Skeletal muscle cell (primary cell): ENCODE results near the gene GAP43.

ENCODE experiments used
- DNase-seq: peaks from one replicate; pipeline ENCODE4 v3.0.0-alpha.2; 2010; ENCODE audit warnings: low read depth
- H3K4me3 ChIP-seq: 2 replicates; pipeline ENCODE4 v1.5.1; 2011; ENCODE audit warnings: low read depth, mild to moderate bottlenecking, control low read depth, low read length, moderate library complexity

Gene GAP43, protein sequence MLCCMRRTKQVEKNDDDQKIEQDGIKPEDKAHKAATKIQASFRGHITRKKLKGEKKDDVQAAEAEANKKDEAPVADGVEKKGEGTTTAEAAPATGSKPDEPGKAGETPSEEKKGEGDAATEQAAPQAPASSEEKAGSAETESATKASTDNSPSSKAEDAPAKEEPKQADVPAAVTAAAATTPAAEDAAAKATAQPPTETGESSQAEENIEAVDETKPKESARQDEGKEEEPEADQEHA

DNA sequence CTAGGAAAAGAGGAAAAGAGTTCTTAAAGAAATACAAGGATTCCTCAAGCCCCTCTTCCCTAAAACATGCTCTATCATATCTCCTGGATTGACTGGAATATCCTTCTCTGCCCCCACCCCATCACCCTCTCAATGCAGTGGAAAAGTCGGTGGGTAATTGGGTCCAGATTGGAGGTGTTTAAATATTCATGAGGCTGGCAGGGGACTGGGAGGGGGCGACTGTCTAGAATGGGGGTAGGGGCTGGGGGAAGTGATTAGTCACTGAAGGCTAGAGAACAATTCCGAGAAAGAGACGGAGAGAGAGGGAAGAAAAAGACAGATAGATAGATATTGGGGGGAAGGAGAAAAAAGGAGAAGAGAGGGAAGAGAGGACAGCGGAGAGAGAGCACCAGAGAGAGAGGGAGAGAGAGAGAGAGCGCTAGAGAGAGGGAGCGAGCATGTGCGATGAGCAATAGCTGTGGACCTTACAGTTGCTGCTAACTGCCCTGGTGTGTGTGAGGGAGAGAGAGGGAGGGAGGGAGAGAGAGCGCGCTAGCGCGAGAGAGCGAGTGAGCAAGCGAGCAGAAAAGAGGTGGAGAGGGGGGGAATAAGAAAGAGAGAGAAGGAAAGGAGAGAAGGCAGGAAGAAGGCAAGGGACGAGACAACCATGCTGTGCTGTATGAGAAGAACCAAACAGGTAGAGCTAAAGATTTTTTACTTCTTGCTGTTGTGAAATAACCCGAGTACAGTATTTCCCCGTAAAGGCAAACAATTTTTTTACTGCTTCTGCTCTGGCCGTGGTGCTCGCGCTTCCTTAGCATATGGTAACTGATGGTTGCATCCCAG is at the start of gene GAP43:
Gene GAP43 (plus strand): TSS at position 467 of the 825 bp plus-strand sequence. CDS start 180 bp downstream, at position 647.
- DNase-seq: peak; percentile 71
- H3K4me3 ChIP-seq: peak within 1 kb of the TSS; percentile 47

DNA sequence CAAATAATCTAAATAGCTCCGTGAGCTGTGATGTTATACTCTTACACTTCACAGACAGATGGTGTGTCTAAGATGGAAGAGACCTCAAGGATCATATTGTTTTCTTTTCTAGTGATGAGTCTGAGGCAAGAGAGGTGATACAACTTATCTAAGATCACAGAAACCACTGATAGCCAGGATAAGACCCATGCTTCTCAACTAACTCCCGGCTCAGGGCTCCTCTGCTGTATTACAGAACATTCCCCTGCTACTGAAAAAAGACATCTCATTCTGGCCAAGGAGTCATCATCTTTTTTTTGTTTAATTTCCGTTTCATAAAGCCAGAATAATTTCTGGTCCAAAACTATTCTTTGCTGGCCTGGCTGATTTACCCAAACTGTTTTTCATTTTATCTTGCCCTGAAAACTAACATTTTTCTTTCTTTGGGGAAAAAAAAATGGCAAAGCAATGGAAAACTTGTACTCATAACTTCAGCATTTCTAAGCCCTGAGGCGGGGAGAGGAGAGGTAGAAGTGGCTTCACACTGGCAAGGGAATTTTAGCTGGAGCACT is 46.9 kb upstream of the GAP43 start:
- no peak overlapping the region for H3K4me3 ChIP-seq
- DNase-seq: no peak

DNA sequence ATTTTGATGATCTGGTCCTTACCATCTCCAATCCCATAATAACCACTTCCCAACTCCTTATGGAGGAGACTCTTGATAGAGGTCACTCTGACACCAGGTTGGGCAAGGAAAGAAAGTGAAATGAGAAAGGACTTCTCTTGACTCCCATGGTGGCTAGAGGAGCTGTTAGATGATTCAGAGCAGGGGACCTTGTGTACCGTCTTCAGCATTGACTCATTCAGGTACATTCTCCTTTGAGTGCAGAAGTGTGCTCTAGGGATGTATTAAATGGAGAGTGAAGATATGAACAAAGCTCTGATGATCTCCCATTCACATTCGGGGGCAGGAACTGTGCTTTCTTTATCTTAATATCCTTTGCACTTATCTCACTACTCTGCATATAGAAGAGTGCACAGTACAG is 46.3 kb upstream of the GAP43 start:
- DNase-seq: no peak
- no peak overlapping the region for H3K4me3 ChIP-seq

DNA sequence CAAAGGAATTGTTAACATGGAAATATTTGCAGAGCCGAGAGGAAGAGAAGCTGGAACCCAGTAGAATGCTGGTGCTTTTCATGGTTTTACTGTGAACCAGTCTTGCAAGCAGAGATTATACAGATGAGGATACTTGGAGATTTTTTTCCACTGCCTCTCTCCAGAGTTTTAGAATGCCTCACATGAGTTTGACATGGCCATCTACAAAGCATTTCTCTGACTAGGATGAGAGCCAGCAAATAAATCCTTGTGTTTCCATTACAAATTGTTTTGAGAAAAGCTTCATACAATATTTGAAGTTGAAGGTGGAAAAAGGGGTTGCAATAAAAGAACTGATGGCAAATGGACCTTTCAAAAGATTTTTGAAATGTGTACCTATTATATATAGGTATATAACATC is 45.0 kb upstream of the GAP43 start:
- no peak overlapping the region for H3K4me3 ChIP-seq
- DNase-seq: no peak

DNA sequence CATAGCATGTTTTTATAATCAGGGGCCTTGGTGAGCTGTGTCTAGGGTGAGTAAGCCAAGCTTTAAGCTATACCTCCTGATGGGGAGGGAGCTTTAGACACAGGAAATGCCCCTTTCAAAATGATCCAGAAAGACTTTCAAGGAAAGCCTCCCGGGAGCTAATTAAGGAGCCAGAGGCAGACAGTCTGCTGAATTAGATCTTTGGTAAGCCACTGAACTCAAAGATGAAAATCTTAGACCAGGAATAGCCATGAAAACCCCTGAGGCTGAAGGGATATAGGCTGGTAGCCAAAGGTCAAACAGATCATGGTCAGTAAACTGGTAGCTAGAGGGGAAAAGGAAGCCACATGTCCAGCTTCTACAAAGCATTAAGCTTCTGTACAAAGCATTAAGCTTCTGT is 42.7 kb upstream of the GAP43 start:
- peak; percentile 18 for DNase-seq
- H3K4me3 ChIP-seq: no peak overlapping the region

DNA sequence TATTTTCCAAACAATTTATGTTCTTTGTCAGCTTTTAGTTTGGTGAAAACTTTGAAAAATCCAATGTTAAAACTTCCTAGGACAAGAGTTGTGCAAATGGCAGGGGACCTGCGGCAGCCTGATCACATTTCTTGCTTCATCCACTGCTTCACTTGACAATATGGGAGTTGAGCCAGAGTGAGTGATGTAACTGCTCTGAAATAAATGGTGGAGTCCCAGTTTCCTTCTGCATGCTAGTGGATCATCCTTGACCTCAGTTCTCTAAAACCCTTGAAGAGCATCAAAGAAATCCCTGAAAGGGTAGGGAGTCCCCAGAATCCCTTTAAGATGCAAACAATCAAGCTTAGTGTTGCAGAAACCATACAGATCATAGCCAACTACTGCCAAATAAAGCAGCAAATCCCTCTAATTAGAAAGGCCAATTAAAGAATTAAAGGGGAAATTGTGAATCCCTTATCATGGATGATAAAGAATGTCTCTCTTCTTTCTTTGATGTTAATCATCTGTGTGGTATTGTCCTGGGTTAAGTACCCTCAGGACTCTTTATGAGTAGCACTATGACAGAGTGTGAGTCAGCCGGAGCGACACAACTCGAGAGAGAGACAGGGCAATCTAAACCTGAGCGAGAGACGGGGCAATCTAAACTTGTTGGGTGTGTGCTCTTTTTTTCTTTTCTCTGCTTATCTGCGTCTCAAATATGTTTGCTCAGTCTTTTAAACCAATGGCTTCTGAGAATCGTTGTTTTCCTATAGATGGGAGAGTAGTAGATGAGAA is 41.8 kb upstream of the GAP43 start:
- peak; percentile 67 for DNase-seq
- H3K4me3 ChIP-seq: no peak overlapping the region

DNA sequence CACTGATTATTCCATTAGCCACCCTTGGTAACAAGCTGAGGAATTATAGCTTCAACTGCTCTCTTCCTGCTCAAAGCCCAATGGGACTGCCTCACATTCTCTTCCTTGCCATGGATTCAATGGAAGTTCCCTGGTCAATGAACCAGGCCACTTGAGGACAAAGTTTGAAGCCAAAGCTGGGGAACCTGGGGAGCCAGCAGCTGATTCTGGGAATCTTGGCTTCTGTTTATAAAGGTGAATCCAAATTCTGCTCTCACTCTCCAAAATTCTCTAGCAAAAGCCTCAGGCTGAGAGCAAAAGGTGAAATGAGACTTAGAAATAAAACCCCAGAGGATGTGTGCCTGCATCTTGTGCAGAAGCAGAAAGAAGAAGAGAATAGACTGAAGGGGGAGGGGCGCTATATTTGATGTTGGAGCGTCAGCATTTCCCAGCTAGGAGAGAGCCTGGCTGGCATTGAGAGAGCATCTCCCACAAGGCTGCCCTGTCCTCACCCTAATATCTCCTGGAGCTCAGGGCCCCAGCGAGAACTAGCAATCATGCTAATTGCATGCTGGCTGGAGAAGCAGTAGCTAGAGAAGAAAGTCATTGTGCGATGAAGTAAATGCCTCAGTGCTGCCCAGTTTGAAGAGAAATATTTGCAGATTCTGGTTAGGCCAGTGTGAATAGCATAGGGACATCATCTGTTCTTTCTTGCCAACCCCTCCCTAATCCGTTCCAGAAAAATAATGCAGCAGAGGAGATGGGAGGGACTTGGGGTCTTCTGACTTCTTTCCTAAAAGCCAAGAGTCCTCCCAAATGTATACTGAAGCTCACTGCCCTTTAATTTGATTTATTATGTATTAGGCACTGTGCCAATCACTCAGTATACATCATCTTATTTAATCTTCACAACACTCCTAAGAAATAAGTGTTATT is 34.9 kb upstream of the GAP43 start:
- H3K4me3 ChIP-seq: no peak overlapping the region
- DNase-seq: no peak

DNA sequence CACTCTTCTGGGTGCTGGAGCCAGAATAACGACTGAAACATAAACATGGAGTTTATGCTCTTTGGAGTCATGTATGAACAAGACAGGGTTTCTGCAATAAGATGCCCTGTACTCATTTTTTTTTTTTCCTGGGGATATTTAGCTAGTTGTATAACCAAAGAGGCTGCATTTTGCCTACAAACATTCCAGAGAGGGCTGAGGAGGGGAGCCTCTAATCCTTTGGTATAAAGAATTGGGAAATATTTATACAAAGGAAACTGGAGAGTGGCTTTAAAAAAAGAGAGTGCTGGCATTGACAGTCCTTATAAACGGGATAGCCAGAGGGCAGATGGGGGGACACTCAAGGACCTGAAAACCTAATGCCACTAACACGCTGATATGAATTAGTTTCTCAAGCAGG is 32.4 kb upstream of the GAP43 start:
- H3K4me3 ChIP-seq: no peak overlapping the region
- DNase-seq: no peak

DNA sequence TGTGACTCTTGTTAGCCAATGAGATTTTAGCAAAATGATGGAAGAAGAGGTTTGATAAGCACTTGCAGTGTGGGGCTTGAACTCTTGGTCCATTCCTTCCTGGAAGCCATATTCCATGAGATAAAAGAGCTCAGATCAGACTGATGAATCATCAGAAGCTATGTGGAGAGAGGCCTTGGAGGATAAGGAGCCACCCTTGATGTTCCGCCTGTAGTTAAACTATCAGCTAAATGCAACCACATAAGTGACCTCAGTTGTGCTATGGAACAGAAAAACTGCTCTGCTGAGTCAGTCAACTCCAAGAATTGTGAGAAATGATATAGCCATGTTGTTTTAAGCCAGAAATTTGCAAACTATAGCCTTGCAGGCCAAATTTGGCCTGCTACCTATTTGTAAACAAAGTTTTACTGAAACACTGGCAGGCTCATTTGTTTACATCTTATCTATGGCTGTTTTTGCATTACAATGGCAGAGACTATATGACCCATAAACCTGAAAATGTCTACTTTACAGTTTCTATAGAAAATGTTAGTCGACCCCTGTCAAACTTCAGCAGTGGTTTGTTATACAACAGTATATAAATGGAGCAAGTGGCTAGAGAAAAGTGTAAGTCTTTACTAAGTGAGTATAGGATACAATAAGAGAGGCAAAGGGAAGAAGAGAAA is 27.6 kb upstream of the GAP43 start:
- no peak overlapping the region for H3K4me3 ChIP-seq
- DNase-seq: peak; percentile 28

DNA sequence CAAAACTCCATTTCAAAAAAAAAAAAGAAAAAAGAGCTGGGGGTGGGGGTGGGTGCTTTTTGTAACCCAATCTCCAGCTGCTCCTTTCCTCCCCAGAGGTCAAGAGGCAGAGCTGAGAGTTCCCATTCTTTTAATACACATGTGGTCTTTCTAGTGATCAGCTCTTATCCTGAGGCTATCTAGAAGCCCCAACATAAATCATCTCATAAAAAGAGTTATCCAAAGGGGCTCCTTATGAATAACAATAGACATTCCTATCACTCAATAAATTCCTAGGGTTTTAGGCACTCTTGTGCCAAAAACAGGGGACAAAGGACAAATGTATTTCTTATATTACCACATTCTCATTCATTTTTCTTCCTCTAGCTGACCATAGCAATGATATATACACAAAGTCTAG is 25.1 kb upstream of the GAP43 start:
- no peak for DNase-seq
- no peak overlapping the region for H3K4me3 ChIP-seq

DNA sequence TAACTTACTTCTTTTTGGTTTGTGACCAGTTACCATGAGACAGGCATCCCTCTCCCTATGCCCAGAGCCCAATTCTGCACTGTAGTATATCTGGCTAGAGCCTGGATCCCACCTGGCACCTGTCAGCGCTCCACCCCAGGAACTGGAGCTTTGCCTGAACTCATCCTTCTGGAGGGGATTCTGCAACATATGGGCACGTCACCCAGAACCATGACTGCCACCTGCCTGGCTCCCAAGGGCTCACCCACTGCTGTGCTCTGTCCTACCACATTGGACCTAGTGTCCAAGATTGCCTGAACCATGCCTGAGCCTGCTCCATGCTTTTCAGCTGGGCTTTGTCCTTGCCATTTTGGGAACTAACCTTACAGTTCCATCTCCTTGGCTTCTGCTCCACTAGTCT is 21.1 kb upstream of the GAP43 start:
- no peak for DNase-seq
- H3K4me3 ChIP-seq: no peak overlapping the region

DNA sequence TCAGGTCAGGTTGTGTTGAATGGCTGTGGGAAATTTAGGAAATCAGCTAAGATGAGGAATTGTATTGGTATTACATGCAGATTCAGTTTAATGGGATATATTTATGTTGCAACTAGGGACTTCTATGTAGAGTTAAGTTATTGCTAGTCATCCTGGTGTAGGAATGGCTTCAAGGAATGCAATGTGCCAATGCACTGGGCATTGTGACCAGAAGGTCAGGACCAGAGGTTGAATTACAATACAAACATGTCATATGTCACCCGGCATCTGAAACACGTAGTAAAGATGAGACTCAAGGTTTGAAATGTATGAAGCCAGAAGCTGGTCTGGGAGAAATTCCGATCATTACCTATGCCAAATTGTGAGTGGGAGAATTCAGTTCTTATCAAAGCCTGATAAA is 11.7 kb upstream of the GAP43 start:
- H3K4me3 ChIP-seq: no peak overlapping the region
- no peak for DNase-seq

DNA sequence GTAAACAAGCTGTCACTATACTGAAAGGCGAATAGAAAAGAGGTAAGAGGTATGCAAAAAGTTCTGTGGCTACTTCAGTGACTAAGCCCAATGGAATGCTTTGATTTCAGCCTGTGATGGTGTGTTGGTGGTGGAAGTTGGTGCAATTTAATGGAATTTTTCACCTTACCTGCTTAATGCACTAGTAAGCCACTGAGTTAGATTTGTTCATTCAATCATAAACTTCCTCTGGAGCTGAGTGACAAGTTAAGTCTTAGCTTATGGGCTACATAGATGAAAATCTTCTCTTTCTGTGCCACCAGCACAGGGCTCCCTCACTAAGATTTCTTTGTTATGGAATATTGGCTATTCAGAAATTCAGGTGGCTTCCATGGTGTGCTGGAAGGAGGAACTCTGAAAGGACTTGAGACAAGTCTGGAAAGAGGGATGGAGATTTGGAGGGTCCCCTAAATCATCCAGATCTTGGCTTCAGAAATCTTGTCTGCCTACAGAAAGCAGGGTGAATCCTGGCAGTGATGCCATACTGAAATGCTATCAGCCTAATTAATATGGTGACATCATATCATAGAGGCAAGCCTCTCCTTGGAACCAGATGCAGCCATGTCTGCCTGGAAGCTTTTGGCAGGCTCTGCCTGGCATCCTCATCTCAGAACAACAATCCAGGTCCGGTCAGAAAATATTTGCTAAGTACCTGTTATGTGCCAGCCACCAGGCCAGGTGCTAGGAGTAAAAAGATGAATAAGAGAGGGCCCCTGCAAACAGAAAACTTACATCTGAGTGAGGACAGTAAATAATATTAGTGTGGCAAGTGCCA is 8.1 kb upstream of the GAP43 start:
- DNase-seq: no peak
- no peak overlapping the region for H3K4me3 ChIP-seq

DNA sequence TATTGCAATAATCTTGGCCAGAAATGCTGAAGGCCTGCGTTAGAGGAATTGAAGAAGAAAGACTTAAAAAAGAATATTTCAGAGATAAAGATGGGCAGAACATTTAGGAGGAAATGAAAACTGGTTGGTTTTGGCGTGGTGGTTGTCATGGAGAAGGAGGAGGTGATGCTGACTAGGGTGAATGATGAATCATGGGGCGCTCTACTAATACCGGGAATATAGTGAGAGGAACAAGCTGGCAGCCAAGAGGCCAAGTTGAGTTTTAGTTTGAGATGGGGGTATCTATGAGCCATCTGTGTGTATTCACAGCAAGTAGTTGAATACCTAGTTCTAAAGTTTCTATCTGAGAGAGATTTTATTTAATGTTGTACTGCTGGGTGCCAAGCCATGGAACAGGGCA is 6.8 kb upstream of the GAP43 start:
- no peak overlapping the region for H3K4me3 ChIP-seq
- DNase-seq: no peak

DNA sequence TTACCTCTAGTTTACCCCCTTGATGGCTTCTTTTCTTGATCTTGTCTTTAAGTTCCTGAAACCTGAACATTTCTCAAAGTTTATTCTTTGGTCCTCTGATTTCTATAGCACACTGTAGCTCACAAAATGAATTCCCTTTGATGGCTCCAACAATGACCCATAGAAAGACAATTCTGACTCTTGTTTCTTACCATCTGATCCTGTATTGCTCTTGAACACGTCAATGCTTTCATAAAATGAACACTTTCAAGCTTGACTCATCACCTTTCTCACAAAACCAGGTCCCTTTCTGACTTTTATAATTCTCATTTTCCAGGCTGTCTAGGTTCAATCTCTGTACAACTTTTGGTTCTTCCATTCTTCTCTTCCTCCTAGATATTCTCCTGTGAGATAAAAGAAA is 5.7 kb upstream of the GAP43 start:
- no peak for DNase-seq
- no peak overlapping the region for H3K4me3 ChIP-seq

DNA sequence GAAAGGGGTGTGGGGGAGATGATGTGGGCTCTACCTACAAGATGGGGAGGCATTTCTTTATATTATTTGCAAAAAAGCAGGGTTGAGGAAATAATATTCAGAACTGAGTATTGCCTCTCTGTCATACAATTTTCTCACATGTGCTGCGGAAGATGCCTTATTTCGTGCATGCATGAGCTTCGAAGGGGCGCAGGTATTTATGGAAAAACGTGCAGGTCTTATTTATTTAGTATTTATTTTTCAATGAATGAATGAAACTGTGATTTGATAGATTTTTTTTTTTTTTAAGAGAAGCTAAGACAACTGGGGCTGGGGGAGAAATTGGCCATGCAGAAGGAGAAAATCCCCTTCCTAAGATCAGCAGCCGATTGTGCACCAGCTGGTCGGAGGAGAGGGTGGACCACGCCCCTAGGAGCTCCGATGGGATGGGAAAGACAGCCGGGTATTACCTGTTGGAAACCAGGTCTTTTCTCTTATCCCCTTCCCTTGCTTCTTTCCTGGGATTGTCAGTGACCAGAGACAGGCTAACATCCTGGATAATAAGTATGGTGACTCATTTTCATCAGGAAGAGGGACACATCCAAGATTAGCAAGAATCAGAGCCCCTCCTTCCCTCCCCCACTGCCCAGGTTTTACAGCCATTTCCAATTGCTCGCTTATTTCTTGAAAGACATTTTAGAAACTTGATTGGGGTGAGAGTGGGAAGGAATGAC is 875 bp downstream of the GAP43 start:
- peak overlapping the region; percentile 47 for H3K4me3 ChIP-seq
- no peak for DNase-seq

DNA sequence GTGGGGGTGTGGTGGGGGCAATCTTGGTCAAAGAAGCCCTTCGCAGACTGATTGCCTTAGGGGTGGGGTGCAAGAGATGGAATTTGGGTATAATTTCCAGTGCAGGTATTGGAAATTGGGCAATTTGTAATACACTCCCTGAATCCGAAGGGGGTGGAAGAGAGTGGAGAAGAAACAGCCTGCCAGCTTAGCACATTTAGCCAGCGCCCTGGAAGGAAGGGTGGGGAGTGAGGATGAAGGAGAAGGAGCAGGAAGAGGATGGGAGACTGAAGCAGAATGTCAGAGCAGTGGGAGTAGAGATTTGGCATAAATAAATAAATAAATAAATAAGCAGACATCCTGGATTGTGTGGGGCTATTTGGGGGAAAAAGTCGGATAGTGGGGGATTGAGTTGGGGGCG is 1.6 kb downstream of the GAP43 start:
- no peak for DNase-seq
- H3K4me3 ChIP-seq: no peak overlapping the region
